Thyroid gland (tissue), 4 donors: ENCODE data around the gene PPP1R15B. TPM values are rescaled to one million over a fixed set of nuclear protein-coding genes. Genes with fewer than 3 reads are reported as not detected.

ENCODE experiments used
- DNase-seq, 2 donors: peaks; one replicate each; pipeline ENCODE4 v3.0.0-alpha.2; 2019
- H3K27ac ChIP-seq, 3 donors: fragments of 200-600 bp; sonication (generic); 1 replicate in 2 of 3; 2 replicates in 1 of 3; pipeline ENCODE4 v1.5.1; 2016 to 2019; ENCODE audit warnings: mild to moderate bottlenecking in 1 of 3, moderate library complexity in 1 of 3
- H3K27me3 ChIP-seq: fragments of 200-600 bp; sonication (generic); one replicate; pipeline ENCODE4 v1.5.1; 2019
- H3K36me3 ChIP-seq, 2 donors: fragments of 200-600 bp; sonication (generic); one replicate each; pipeline ENCODE4 v1.5.1; 2016 to 2019
- H3K4me1 ChIP-seq, 2 donors: fragments of 200-600 bp; sonication (generic); one replicate each; pipeline ENCODE4 v1.5.1; 2017 to 2019
- H3K4me3 ChIP-seq, 3 donors: fragments of 200-600 bp; sonication (generic); replicated peaks in 1 of 3; 1 replicate in 2 of 3; 2 replicates in 1 of 3; pipeline ENCODE4 v1.5.1; 2016; ENCODE audit warnings: mild to moderate bottlenecking in 1 of 3
- H3K9me3 ChIP-seq: fragments of 200-600 bp; sonication (generic); one replicate; pipeline ENCODE4 v1.5.1; 2017
- POLR2A ChIP-seq, 2 donors: fragments of 450-650 bp; IDR thresholded peaks; one replicate each; pipeline ENCODE4 v1.6.1; 2017; ENCODE audit warnings: antibody characterized with exemption in 2 of 2, mild to moderate bottlenecking in 2 of 2, moderate library complexity in 1 of 2
- WGBS, 2 donors: methylation state at CpG; one replicate each; pipeline ENCODE4 v1.1.5; 2017; 5-methylcytosine and 5-hydroxymethylcytosine counted together
- intact Hi-C: fragments of 100-400 bp; cut with DNase I; formaldehyde crosslinking; loops from one replicate; pipeline ENCODE4 v1.15.1; 2023
- total RNA-seq, 4 donors: library from RNA; depleted of rRNA; stranded (reverse); fragments of >200 nt; gene quantifications; one replicate each; pipeline ENCODE4 v1.2.3, GENCODE V29; 2016
- TF ChIP-seq, protein P1 (sequence below), 6 experiments: fragments of 200-600 bp in 3 of 6; fragments of 450-650 bp in 3 of 6; sonication (generic) in 3 of 6; IDR thresholded peaks; one replicate each; pipeline ENCODE4 v1.5.1; 2016 to 2019; ENCODE audit warnings: antibody characterized with exemption in 6 of 6, mild to moderate bottlenecking in 2 of 6, inconsistent platforms in 1 of 6, moderate library complexity in 1 of 6

PPP1R15B gene
- total RNA-seq, 4 donors from 2014 or later: 63.0 to 89.8 (median 66.2) TPM

DNA sequence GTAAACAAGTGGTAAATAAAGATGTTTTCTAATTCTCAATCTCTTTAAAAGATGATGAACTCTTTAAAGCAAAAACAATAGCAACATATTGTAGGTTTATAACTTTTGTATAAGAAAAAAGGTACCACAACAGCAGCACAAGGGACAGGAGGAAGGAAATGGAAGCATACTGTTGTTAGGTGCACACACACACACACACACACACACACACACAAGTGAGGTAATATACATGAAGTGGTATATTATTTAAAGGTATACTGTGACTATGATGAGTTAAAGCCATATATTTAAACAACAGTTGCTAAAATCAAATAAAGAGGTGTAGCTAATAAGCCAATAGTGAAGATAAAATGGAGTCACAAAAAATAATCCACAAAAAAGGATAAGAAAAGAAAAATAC, 20.0 kb downstream of the PPP1R15B start:
- H3K9me3 ChIP-seq: no peaks in the 10 kb centered on the region
- no peaks in the 10 kb centered on the region for H3K4me1 ChIP-seq
- no peak overlapping the region for H3K27ac ChIP-seq
- intact Hi-C loops: no loop called here
- H3K27me3 ChIP-seq: no peaks in the 10 kb centered on the region
- H3K4me3 ChIP-seq: no peak overlapping the region
- no peaks in the 10 kb centered on the region for H3K36me3 ChIP-seq
- DNase-seq: no peak
- TF ChIP-seq POLR2A (IDR thresholded peaks at IDR 0.05): no peak
- TF ChIP-seq, protein P1, sequence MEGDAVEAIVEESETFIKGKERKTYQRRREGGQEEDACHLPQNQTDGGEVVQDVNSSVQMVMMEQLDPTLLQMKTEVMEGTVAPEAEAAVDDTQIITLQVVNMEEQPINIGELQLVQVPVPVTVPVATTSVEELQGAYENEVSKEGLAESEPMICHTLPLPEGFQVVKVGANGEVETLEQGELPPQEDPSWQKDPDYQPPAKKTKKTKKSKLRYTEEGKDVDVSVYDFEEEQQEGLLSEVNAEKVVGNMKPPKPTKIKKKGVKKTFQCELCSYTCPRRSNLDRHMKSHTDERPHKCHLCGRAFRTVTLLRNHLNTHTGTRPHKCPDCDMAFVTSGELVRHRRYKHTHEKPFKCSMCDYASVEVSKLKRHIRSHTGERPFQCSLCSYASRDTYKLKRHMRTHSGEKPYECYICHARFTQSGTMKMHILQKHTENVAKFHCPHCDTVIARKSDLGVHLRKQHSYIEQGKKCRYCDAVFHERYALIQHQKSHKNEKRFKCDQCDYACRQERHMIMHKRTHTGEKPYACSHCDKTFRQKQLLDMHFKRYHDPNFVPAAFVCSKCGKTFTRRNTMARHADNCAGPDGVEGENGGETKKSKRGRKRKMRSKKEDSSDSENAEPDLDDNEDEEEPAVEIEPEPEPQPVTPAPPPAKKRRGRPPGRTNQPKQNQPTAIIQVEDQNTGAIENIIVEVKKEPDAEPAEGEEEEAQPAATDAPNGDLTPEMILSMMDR (IDR thresholded peaks at IDR 0.05): no peak

DNA sequence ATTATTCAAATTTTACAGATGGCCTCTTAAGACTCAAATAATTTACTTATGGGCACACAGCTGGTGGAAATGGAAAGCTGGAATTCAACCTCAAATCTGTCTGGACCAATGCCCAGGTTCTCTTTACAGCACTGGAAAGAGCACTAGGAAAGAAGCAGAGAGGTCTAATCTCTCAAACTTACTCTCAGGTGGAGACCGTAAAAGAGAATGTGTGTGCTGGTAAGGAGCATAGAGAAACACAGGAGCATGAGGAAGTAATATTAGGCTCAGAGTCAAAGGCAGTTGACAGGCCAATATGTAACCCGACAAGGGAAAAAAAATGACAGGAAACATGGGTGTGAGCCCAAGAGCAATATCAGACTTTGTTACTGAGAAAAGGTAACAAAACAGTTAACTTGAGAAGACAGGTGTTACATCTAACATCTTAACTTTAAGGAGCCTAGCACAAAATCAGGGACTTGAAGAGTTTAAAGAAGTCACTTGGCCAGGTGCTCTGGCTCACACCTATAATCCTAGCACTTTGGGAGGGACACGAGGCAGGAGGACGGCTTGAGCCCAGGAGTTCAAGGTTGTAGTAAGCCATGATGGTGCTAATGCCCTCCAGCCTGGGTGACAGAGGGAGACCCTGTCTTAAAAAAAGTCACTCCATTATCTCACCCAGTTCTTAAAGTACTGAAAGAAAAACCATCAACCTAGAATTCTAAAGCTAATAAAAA, 20.7 kb downstream of the PPP1R15B start:
- Histone ChIP-seq H3K4me3 (no peak overlapping the region), H3K27me3 (no peaks in the 10 kb centered on the region), H3K9me3 (no peaks in the 10 kb centered on the region), H3K36me3 (no peaks in the 10 kb centered on the region), H3K27ac (no peak overlapping the region), H3K4me1 (no peaks in the 10 kb centered on the region)
- 38% methylated on average over 4 of the region's 4 CpGs for WGBS, 2 donors
- intact Hi-C loops: no loop called here
- DNase-seq: no peak
- no peak for TF ChIP-seq POLR2A (IDR thresholded peaks at IDR 0.05)
- TF ChIP-seq, protein P1 (IDR thresholded peaks at IDR 0.05): no peak

DNA sequence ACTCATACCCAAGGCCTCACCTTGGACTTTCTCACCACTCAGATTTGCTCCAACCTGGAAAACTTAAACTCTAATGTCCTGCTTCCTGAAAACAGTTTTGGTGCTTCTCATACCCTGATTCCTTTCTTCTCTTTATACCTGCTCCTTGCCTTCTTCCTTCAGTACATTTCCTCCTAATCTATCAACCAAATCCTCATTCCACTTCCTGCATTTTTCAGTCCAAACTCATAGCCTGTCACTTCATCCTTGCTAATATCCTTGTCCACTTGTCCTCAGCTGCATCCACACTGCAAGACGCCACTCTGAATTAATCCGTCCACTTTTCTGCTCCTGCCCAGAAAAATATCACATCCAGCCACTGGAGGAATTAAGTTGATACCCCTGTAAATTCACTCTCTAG, 25.9 kb downstream of the PPP1R15B start:
- Histone ChIP-seq H3K4me3 (no peak overlapping the region), H3K27me3 (no peaks in the 10 kb centered on the region), H3K4me1 (peaks cover 0 to 7% of the 10 kb centered on the region in 2 donors), H3K27ac (no peak overlapping the region), H3K9me3 (no peaks in the 10 kb centered on the region), H3K36me3 (no peaks in the 10 kb centered on the region)
- TF ChIP-seq, protein P1 (IDR thresholded peaks at IDR 0.05): no peak
- TF ChIP-seq POLR2A (IDR thresholded peaks at IDR 0.05): no peak
- 96 to 100% methylated on average over 2 of the region's 2 CpGs for WGBS, 2 donors
- DNase-seq: no peak
- intact Hi-C loops: no loop called here

- H3K4me1 ChIP-seq: peaks cover 0 to 7% of the 10 kb centered on the region in 2 donors
- 60 to 68% methylated on average over 7 of the region's 7 CpGs for WGBS, 2 donors
- intact Hi-C loops: no loop called here
- TF ChIP-seq POLR2A (IDR thresholded peaks at IDR 0.05): no peak
- TF ChIP-seq, protein P1 (IDR thresholded peaks at IDR 0.05): no peak
- H3K36me3 ChIP-seq: no peaks in the 10 kb centered on the region
- H3K9me3 ChIP-seq: no peaks in the 10 kb centered on the region
- no peak overlapping the region for H3K27ac ChIP-seq
- no peak overlapping the region for H3K4me3 ChIP-seq
- peak; percentile 71 to 78 for DNase-seq
- H3K27me3 ChIP-seq: no peaks in the 10 kb centered on the region
Observed at GRCh38 chr1:204384636-204385352, 26.8 kb downstream of the PPP1R15B start.
